ENCODE measurements around the gene MKS1. TPM values are rescaled to one million over a fixed set of nuclear protein-coding genes. Genes with fewer than 3 reads are reported as not detected.
A peak's percentile ranks its signal among the peaks of the same experiment; 100 is the strongest.

MKS1 gene
- polyA plus RNA-seq, 1 experiment: 14.1 TPM

DNA sequence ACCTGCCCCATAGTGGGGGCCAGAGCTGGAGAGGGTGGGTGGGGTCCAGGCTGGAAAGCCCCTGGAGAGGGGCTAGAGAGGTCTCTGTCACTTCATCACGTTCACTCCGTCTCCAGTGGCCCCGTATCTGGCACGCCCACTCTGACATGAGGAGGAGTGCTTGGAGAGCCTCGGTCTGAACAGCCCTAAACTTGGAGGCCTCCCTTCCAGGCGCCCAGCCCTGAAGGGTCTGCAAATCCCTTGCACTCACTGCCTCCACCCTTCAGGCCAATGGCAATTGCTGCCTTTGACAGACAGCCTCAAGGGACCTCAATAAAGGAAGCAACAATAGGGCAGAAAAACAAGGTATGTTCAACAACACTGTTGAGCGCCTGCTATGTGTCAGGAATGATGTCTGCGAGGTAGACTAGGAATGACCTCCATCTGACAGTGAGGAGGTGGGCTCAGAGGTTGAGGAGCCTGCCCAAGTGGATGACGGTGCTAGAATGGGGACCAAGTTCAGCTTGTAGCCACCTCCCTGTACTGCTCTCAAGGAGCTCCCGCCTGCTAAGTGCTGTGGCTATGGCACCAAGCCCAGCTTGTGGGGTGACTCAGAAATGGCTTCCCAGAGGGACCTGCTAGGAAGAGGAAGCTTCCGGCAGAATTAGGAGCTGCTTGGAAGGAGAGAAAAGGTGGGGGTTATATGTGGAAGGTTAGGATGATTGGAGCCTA lies 29.5 kb downstream of the MKS1 start:
- Histone ChIP-seq H3K27me3 (ENCODE audit: control insufficient read depth, insufficient read depth, low read length) (peaks cover 5% of the 10 kb centered on the region), H3K4me3 (ENCODE audit: low read depth, low read length) (no peak overlapping the region), H3K36me3 (ENCODE audit: control insufficient read depth, insufficient read depth, low read length) (no peaks in the 10 kb centered on the region)
- POLR2A ChIA-PET: no interaction called here
- CTCF ChIA-PET: interaction anchor here (1.0 to 2.5 kb wide), 4 partner anchors 10 to 946 kb away, joined by 3 to 19 read pairs (median 3); no protein-coding TSS in a partner anchor
- DNase-seq (ENCODE audit: low read depth): peak; percentile 26
- TF ChIP-seq CTCF (IDR thresholded peaks at IDR 0.05; ENCODE audit: insufficient read depth, low read depth, low read length): no peak

- Histone ChIP-seq H3K36me3 (ENCODE audit: control insufficient read depth, insufficient read depth, low read length) (no peaks in the 10 kb centered on the region), H3K4me3 (ENCODE audit: low read depth, low read length) (no peak overlapping the region), H3K27me3 (ENCODE audit: control insufficient read depth, insufficient read depth, low read length) (peaks cover 5% of the 10 kb centered on the region)
- no peak for DNase-seq (ENCODE audit: low read depth)
- ChIA-PET CTCF (interaction anchor here (1.1 kb wide), 1 partner anchor 12 kb away, joined by 3 read pairs; no protein-coding TSS in a partner anchor), POLR2A (no interaction called here)
- TF ChIP-seq CTCF (IDR thresholded peaks at IDR 0.05; ENCODE audit: insufficient read depth, low read depth, low read length): no peak
Observed at GRCh38 chr17:58187675-58188074, 31.4 kb downstream of the MKS1 start.

DNA sequence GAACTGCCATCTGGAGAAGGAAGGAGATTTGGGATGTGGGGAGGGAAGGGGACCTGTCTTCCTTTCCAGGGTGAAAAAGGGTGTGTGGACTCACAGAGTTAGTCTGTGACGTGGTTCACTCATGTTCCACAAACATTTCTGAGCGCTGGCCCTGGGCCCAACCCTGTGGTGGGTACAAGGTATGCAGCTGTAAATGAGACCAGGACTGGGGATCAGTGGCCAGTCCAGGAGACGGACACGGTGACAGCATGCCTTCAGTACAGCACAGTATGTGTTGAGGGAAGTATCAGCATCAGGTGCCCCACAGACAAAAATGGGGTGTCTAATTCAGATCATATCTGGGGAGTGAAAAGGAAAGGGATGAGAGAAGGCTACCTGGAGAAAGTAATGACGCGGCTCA lies 32.0 kb downstream of the MKS1 start:
- DNase-seq (ENCODE audit: low read depth): no peak
- no peaks in the 10 kb centered on the region for H3K36me3 ChIP-seq (ENCODE audit: control insufficient read depth, insufficient read depth, low read length)
- H3K4me3 ChIP-seq (ENCODE audit: low read depth, low read length): no peak overlapping the region
- H3K27me3 ChIP-seq (ENCODE audit: control insufficient read depth, insufficient read depth, low read length): peaks cover 5% of the 10 kb centered on the region
- TF ChIP-seq CTCF (IDR thresholded peaks at IDR 0.05; ENCODE audit: insufficient read depth, low read depth, low read length): no peak
- ChIA-PET POLR2A (no interaction called here), CTCF (no interaction called here)

DNA sequence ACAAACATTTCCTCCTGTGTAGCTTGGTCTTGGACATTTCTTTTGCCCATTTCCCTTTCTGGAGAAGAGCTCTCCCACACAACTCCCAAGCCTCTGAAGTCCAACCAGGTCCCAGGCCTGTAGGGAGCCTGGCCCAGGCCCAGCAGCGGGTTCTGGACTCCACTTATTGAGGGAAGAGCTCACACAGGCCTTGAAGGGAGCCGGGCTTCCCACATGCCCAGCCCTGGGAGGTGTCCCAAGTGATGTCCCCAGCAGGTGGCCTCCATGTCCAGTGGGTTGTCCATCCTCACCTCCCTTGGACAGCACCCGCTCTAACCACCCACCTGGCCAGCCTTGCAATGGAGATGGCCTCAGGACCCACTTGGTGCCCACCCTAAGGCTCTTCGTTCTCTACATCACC lies 32.5 kb downstream of the MKS1 start:
- ChIA-PET POLR2A (no interaction called here), CTCF (no interaction called here)
- Histone ChIP-seq H3K4me3 (ENCODE audit: low read depth, low read length) (no peak overlapping the region), H3K27me3 (ENCODE audit: control insufficient read depth, insufficient read depth, low read length) (peaks cover 5% of the 10 kb centered on the region), H3K36me3 (ENCODE audit: control insufficient read depth, insufficient read depth, low read length) (no peaks in the 10 kb centered on the region)
- no peak for TF ChIP-seq CTCF (IDR thresholded peaks at IDR 0.05; ENCODE audit: insufficient read depth, low read depth, low read length)
- DNase-seq (ENCODE audit: low read depth): no peak

DNA sequence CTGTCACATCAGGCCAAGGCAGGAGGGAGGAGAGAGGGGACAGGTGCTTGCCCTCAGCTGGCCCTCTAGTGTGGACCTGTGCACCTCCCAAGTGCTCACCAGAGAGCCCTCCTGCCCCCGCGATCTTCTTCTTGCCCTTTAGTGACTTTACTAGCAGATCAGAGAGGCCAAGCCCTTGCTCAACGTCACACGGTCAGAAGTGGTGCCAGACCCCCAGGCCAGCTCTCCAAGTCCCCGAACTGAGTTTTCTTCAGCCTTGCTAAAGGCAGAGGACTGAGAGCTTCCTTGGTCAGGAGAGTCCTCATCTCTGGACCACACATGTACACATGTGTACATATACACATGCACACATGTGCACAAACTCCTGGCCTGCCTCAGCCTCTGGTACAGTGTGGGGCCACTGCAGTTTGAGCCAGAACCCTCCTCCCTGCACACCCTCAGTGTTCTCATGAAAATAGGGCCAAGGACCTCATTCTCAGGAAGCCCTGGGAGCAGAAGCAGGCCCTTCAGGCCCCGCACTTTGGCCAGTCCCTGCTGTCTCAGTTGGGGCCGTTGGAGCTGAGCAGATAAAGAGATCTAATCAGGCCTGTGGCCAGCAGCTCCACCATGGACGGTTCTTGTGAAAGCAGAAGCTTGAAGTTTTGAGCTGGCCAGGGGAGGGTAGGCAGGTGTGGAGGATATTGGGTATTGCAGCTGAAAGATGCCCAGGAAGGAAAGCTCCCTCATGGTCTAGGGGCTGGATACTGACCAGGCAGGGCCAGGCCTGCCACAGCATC lies 33.9 kb downstream of the MKS1 start:
- no peak for TF ChIP-seq CTCF (IDR thresholded peaks at IDR 0.05; ENCODE audit: insufficient read depth, low read depth, low read length)
- Histone ChIP-seq H3K27me3 (ENCODE audit: control insufficient read depth, insufficient read depth, low read length) (peaks cover 5% of the 10 kb centered on the region), H3K4me3 (ENCODE audit: low read depth, low read length) (no peak overlapping the region), H3K36me3 (ENCODE audit: control insufficient read depth, insufficient read depth, low read length) (no peaks in the 10 kb centered on the region)
- DNase-seq (ENCODE audit: low read depth): no peak
- ChIA-PET CTCF (no interaction called here), POLR2A (no interaction called here)

Measured in BJ (cell line).